GM12864 (cell line): Measurements from ENCODE around the gene GRIA1.

Source experiments
- DNase-seq: peaks from one replicate; pipeline ENCODE4 v3.0.0-alpha.2; 2011; ENCODE audit warnings: low read depth
- H3K4me3 ChIP-seq: 2 replicates; pipeline ENCODE4 v1.5.1; 2011; ENCODE audit warnings: mild to moderate bottlenecking, low read depth, low read length, control low read depth
- TF ChIP-seq, protein P1 (sequence below): IDR thresholded peaks from 2 replicates; pipeline ENCODE4 v1.5.1; 2011; ENCODE audit warnings: low read depth, mild to moderate bottlenecking, moderate library complexity, low read length, control low read depth, inconsistent platforms; ENCODE audit errors: missing control alignments

Gene GRIA1

DNA sequence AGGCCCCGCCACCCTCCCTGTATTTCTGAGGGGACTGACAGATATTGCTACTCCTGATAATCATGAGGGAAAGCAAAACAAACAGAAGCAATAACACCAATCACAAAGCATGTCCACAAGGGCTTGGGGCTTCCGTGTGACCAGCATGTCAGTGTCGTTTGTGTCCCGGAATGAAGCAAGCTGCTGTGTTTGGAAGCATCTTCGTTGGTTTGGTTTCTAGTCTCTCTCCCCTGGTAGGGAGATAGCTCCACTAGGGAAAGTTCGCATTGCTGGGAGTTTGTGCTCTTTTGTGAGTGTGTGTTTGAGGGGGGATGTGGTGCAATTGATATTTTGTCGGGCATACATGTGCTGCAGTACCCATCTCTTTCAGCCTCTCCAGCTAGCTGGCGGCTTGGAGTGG lies 1.4 kb downstream of the GRIA1 start:
- TF ChIP-seq, protein P1, sequence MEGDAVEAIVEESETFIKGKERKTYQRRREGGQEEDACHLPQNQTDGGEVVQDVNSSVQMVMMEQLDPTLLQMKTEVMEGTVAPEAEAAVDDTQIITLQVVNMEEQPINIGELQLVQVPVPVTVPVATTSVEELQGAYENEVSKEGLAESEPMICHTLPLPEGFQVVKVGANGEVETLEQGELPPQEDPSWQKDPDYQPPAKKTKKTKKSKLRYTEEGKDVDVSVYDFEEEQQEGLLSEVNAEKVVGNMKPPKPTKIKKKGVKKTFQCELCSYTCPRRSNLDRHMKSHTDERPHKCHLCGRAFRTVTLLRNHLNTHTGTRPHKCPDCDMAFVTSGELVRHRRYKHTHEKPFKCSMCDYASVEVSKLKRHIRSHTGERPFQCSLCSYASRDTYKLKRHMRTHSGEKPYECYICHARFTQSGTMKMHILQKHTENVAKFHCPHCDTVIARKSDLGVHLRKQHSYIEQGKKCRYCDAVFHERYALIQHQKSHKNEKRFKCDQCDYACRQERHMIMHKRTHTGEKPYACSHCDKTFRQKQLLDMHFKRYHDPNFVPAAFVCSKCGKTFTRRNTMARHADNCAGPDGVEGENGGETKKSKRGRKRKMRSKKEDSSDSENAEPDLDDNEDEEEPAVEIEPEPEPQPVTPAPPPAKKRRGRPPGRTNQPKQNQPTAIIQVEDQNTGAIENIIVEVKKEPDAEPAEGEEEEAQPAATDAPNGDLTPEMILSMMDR: no peak
- no peak for DNase-seq
- no peak overlapping the region for H3K4me3 ChIP-seq

- TF ChIP-seq, protein P1: peak; percentile 47
- no peak for DNase-seq
- H3K4me3 ChIP-seq: no peak overlapping the region
Measured at GRCh38 chr5:153496835-153497234, 6.4 kb downstream of the GRIA1 start.

GRCh38 chr5:153498516-153498915 lies 8.0 kb downstream of the GRIA1 start:
- DNase-seq: no peak

GRCh38 chr5:153500178-153500577 lies 9.7 kb downstream of the GRIA1 start:
- TF ChIP-seq, protein P1: no peak
- H3K4me3 ChIP-seq: no peak overlapping the region
- DNase-seq: no peak

More at GRCh38 chr5:153498516-153498915, 8.0 kb downstream of the GRIA1 start:
- no peak overlapping the region for H3K4me3 ChIP-seq
- TF ChIP-seq, protein P1: no peak

DNA sequence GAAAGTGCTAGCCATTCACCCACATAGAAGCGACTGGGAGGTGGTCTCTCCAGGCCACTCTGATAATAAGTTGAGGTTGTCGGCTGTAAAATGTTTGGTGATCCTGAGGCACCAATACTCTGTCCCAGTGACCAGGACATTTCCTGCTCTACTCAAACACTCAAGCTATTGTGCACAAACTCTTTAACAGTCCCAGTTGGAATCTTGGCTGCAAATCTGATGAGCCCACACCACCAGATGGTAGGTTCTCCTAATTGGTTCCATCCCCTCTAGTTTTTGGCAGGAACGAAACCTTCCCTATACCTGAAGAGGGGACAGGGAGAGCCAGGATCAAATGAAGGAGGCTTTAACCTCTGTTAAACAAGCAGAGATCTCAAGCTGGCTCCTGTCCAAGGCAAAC lies 14.3 kb downstream of the GRIA1 start:
- H3K4me3 ChIP-seq: no peak overlapping the region
- no peak for DNase-seq
- TF ChIP-seq, protein P1: no peak

DNA sequence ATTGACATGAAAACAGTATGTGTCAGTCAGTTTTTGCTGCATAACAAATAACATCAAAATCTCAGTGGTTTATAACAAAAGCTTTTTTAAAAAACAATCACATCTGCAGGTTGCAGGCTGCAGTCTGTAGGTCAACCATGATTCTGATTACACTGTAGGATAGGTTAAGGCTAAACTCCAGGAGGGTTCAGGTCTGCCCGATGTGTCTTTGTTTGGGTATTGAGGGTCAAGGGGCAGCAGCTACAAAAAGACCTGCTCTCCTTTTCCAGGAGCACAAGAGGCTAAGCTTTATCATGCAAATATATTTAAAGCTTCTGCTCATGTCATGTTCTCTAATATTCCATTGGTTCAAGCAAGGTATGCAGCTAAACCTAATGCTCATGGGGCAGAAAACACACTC lies 18.2 kb downstream of the GRIA1 start:
- DNase-seq: no peak
- TF ChIP-seq, protein P1: no peak
- no peak overlapping the region for H3K4me3 ChIP-seq

GRCh38 chr5:153511622-153512021 lies 21.2 kb downstream of the GRIA1 start:
- TF ChIP-seq, protein P1: no peak
- DNase-seq: no peak
- no peak overlapping the region for H3K4me3 ChIP-seq
